Stimulated activated CD4-positive, alpha-beta T cell treated with anti-CD3 and anti-CD28 coated beads, Interleukin-15, amount 100 ng/mL, for 1 hour (primary cell): Measurements from ENCODE around the gene SAMD9L.
"Not testable (repeated sequence)": the region's sequence is repeated elsewhere in the genome, so short reads cannot be mapped to it uniquely, and the experiment has no call there.

Source experiments
- DNase-seq, 2 donors: peaks; one replicate each; pipeline ENCODE4 v3.0.0-alpha.2; 2020; ENCODE audit warnings: low read depth in 1 of 2, low spot score in 1 of 2

Gene SAMD9L

GRCh38 chr7:93146472-93147141, 1.6 kb downstream of the SAMD9L start:
- no peak for DNase-seq

DNA sequence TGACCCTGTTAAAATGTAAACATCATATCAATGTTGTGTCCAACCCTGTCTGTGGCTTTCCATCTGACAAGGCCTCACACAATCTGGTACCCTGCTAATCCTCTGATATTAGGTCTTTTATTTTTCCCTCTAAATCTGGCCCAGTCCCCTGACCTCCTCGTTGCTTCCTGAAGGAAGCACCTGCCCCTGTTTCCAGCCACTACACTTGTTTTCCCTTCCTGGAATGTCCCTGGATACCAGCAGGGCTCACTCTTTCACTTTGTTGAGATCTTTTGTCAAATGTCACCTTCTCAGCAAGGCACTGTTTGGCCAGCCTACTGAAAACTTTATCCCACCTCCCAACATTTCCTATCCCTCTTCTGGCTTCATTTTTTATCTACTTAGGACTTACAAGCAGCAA, 2.1 kb downstream of the SAMD9L start:
- no peak for DNase-seq

GRCh38 chr7:93145354-93145753, 2.8 kb downstream of the SAMD9L start:
- DNase-seq, result no peak

DNA sequence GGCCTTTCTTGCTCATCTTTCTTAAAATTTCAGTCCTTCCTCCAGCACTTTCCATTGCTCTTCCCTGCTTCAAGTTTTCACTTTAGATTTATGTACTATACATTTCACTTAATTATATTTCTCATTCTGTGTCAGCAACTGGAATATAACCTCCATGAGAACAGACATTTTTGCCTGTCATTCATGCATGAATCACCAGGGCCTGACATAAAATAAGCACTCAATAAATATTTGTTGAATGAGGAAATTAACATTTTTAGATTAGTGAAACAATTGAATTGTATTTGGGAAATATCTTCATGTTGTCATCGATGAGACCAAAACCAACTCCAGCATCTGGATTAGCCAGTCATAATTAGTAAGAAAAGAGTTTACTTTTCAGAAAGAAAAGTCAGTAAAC, 6.1 kb downstream of the SAMD9L start:
- DNase-seq, result no peak

- DNase-seq, result no peak
Measured at GRCh38 chr7:93140582-93141191, 7.5 kb downstream of the SAMD9L start.

GRCh38 chr7:93138576-93138975, 9.6 kb downstream of the SAMD9L start:
- DNase-seq, result no peak

DNA sequence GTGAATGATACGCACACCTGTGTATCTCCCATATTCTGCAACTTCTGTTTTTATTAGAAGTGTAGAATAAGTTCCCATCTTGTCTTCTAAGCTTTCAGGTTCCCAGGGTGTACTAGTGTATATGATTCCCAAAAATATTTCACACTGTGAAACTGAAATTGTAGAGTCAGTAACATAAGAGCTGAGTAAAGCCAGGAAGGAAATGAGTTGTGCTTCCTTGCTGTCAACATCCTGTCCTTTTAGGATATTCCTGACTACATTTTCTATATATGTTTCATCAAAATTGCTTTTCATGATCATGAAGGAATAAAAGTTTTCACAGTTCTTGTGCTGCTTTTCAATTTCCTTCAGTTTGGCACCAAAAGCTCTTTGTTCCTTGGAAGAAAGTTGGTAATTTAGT, 15.2 kb downstream of the SAMD9L start:
- no peak for DNase-seq

GRCh38 chr7:93132216-93132615, 16.0 kb downstream of the SAMD9L start:
- DNase-seq, result no peak

- not testable (repeated sequence) for DNase-seq
Measured at GRCh38 chr7:93126954-93127353, 21.2 kb downstream of the SAMD9L start.

DNA sequence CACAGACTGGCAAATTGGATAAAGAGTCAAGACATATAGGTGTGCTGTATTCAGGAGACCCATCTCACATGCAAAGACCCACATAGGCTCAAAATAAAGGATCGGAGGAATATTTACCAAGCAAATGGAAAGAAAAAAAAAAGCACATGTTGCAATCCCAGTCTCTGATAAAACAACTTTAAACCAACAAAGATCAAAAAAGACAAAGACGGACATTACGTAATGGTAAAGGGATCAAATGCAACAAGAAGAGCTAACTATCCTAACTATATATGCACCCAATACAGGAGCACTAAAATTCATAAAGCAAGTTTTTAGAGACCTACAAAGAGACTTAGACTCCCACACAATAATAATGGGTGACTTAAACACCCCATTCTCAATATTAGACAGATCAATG, 24.7 kb downstream of the SAMD9L start:
- not testable (repeated sequence) for DNase-seq

GRCh38 chr7:93120592-93121549, 27.3 kb downstream of the SAMD9L start:
- no peak for DNase-seq

GRCh38 chr7:93119191-93119905, 28.8 kb downstream of the SAMD9L start:
- no peak for DNase-seq

GRCh38 chr7:93117852-93118530, 30.2 kb downstream of the SAMD9L start, which contains the start of gene SAMD9:
SAMD9 (minus strand) TSS chr7:93117979; CDS start chr7:93106097, 11,882 bp downstream.
- peak in 1 of 2 donors; percentile 8 for DNase-seq

DNA sequence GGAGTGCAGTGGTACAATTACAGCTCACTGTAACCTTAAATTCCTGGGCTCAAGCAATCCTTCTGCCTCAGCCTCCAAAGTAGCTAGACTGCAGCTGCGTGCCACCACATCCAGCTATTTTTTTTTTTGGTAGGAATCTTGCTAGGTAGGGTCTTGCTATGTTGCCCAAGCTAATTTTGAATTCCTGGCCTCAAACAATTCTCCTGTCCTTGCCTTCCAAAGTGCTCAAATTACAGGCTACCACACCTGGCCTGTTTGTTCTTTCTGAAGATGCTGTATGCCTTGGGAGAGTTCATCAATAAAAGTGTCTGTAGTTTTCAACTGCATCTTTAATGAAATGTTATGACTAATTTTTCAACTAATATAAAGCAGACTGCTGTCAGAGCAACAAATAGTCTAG, 30.9 kb downstream of the SAMD9L start:
- no peak for DNase-seq

DNA sequence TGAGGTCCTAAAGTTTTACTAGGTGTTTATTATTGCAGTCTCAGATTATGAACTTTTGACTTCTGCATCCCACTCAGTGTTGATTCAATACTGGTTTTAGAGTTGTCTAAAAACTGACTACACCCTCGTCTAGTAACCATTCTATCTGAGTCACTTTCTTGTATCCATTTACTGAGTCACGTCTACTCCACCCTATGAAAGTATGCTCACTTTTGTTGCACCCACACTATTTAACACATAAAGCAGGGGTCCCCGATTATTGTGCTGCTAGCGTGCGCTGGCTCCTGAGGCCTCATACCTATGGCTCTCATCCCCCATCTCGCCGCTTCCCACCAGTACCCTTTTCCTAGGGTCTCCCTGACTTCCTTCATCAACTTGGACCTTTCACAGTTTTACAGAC, 32.4 kb downstream of the SAMD9L start:
- no peak for DNase-seq

GRCh38 chr7:93108003-93108402, 40.2 kb downstream of the SAMD9L start:
- no peak for DNase-seq

DNA sequence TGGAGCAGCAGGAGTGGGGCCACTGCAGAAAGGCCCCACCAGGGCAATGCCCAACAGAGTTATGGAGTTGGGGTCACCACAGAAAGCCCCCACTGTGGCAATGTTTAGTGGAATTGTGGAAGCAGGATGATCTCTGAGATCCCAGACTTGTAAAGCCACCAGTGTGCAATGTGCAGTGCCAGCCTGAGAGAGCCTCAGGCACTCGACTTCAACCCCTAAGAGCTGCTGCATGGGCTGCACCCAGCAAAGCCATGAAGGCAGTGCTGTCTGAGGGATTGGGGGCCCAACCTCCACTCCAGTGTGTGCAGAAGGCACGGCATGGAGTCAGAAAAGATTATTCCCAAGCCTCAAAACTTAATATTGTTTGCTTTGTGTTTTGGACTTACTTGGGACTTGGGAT, 50.8 kb downstream of the SAMD9L start:
- DNase-seq, result no peak

GRCh38 chr7:93092757-93093370, 55.3 kb downstream of the SAMD9L start:
- no peak for DNase-seq
